ENCODE measurements around the gene PHF19.

Gene PHF19

GRCh38 chr9:120913647-120914264, 36.8 kb upstream of the PHF19 start:
- DNase-seq (ENCODE audit: low read depth in 2 of 2) = no peak

- no peak for DNase-seq (ENCODE audit: low read depth in 2 of 2)
These were observed 36.1 kb upstream of the PHF19 start for GRCh38 chr9:120912958-120913646.

GRCh38 chr9:120911295-120911837, 34.4 kb upstream of the PHF19 start:
- no peak for DNase-seq (ENCODE audit: low read depth in 2 of 2)

GRCh38 chr9:120910643-120911042, 33.7 kb upstream of the PHF19 start:
- no peak for DNase-seq (ENCODE audit: low read depth in 2 of 2)

- DNase-seq (ENCODE audit: low read depth in 2 of 2) = no peak
These were observed 32.9 kb upstream of the PHF19 start for GRCh38 chr9:120909904-120910303.

- no peak for DNase-seq (ENCODE audit: low read depth in 2 of 2)
These were observed 28.6 kb upstream of the PHF19 start for GRCh38 chr9:120905315-120906164.

GRCh38 chr9:120904978-120905301, 28.0 kb upstream of the PHF19 start:
- no peak for DNase-seq (ENCODE audit: low read depth in 2 of 2)

- DNase-seq (ENCODE audit: low read depth in 2 of 2) = no peak
These were observed 27.3 kb upstream of the PHF19 start for GRCh38 chr9:120904061-120904977.

GRCh38 chr9:120902569-120903535, 25.9 kb upstream of the PHF19 start:
- DNase-seq (ENCODE audit: low read depth in 2 of 2) = no peak

GRCh38 chr9:120901755-120902568, 25.0 kb upstream of the PHF19 start:
- no peak for DNase-seq (ENCODE audit: low read depth in 2 of 2)

GRCh38 chr9:120900824-120901223, 23.8 kb upstream of the PHF19 start:
- DNase-seq (ENCODE audit: low read depth in 2 of 2) = no peak

GRCh38 chr9:120899490-120900068, 22.6 kb upstream of the PHF19 start:
- DNase-seq (ENCODE audit: low read depth in 2 of 2) = no peak

- no peak for DNase-seq (ENCODE audit: low read depth in 2 of 2)
These were observed 21.4 kb upstream of the PHF19 start for GRCh38 chr9:120898396-120898795.

- no peak for DNase-seq (ENCODE audit: low read depth in 2 of 2)
These were observed 19.0 kb upstream of the PHF19 start for GRCh38 chr9:120895951-120896350.

- DNase-seq (ENCODE audit: low read depth in 2 of 2) = no peak
These were observed 17.5 kb upstream of the PHF19 start for GRCh38 chr9:120894321-120895148.

GRCh38 chr9:120893611-120894307, 16.8 kb upstream of the PHF19 start:
- no peak for DNase-seq (ENCODE audit: low read depth in 2 of 2)

- no peak for DNase-seq (ENCODE audit: low read depth in 2 of 2)
These were observed 16.0 kb upstream of the PHF19 start for GRCh38 chr9:120892748-120893610.
